Cardiac muscle cell (in vitro differentiated cells and primary cell): Measurements from ENCODE around the gene ERC1. TPM values are rescaled to one million over a fixed set of nuclear protein-coding genes. Genes with fewer than 3 reads are reported as not detected.

Experiments
- DNase-seq, 2 donors: peaks; one replicate each; pipeline versions ENCODE4 v3.0.0 to v3.0.0-alpha.2; 2010 to 2017; ENCODE audit warnings: low read depth in 1 of 2, low spot score in 1 of 2
- H3K27ac ChIP-seq: fragments of 200-600 bp; sonication (generic); 2 replicates; pipeline ENCODE4 v1.5.1; 2016
- H3K27me3 ChIP-seq: fragments of 200-600 bp; sonication (generic); 2 replicates; pipeline ENCODE4 v1.6.0; 2016; ENCODE audit warnings: control low read depth
- H3K36me3 ChIP-seq: fragments of 200-600 bp; sonication (generic); 2 replicates; pipeline ENCODE4 v1.5.1; 2016; ENCODE audit warnings: control low read depth
- H3K4me1 ChIP-seq: fragments of 200-600 bp; sonication (generic); 2 replicates; pipeline ENCODE4 v1.8.1; 2017; ENCODE audit warnings: low read depth, mild to moderate bottlenecking, mixed run types
- H3K4me3 ChIP-seq: fragments of 200-600 bp; sonication (generic); 2 replicates; pipeline ENCODE4 v1.5.1; 2016; ENCODE audit warnings: mild to moderate bottlenecking
- H3K9me3 ChIP-seq: fragments of 200-600 bp; sonication (generic); 2 replicates; pipeline ENCODE4 v1.5.1; 2017; ENCODE audit warnings: low read depth, mild to moderate bottlenecking, control low read depth
- polyA plus RNA-seq: library from polyadenylated mRNA; unstranded; fragments of >200 nt; fragmentation: Nextera tagmentation; extraction: Ambion mirVana; gene quantifications from 2 replicates; pipeline ENCODE4 v1.2.1, GENCODE V29; 2016
- total RNA-seq: library from RNA; depleted of rRNA; stranded (reverse); fragments of >200 nt; gene quantifications from 2 replicates; pipeline ENCODE4 v1.2.3, GENCODE V29; 2016
- TF ChIP-seq, protein P1 (sequence below): IDR thresholded peaks from 2 replicates; pipeline ENCODE4 v1.5.1; 2012; ENCODE audit warnings: low read depth, mild to moderate bottlenecking, low read length

ERC1 gene
- total and polyA plus RNA-seq, 2 experiments from 2014 or later = 34.1 to 46.3 TPM

DNA sequence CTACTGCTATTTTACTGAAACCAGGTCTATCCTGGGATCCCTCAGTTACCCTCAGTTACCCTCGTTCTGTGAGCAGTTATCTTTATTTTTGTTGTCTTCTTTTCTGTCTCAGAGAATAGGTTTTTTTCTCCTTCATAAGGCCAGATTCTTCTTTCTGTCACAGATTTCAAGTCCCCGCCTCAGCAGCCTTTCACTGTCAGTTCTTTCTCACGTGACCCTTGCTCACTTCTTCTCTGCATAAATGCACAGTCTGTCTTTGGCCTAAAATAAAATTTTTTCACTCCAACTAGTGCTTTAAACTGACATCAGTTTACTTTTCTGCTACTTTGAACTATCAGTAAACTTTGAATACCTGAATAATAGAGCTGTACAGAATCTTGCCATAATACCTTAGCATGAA, 299.7 kb downstream of the ERC1 start:
- H3K4me3 ChIP-seq = no peak overlapping the region
- H3K27ac ChIP-seq = no peak overlapping the region
- TF ChIP-seq, protein P1, sequence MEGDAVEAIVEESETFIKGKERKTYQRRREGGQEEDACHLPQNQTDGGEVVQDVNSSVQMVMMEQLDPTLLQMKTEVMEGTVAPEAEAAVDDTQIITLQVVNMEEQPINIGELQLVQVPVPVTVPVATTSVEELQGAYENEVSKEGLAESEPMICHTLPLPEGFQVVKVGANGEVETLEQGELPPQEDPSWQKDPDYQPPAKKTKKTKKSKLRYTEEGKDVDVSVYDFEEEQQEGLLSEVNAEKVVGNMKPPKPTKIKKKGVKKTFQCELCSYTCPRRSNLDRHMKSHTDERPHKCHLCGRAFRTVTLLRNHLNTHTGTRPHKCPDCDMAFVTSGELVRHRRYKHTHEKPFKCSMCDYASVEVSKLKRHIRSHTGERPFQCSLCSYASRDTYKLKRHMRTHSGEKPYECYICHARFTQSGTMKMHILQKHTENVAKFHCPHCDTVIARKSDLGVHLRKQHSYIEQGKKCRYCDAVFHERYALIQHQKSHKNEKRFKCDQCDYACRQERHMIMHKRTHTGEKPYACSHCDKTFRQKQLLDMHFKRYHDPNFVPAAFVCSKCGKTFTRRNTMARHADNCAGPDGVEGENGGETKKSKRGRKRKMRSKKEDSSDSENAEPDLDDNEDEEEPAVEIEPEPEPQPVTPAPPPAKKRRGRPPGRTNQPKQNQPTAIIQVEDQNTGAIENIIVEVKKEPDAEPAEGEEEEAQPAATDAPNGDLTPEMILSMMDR = no peak
- H3K36me3 ChIP-seq = no peaks in the 10 kb centered on the region
- no peak for DNase-seq
- no peaks in the 10 kb centered on the region for H3K27me3 ChIP-seq
- H3K9me3 ChIP-seq = no peaks in the 10 kb centered on the region
- no peaks in the 10 kb centered on the region for H3K4me1 ChIP-seq

- Histone ChIP-seq H3K4me1 (no peaks in the 10 kb centered on the region), H3K9me3 (no peaks in the 10 kb centered on the region), H3K36me3 (no peaks in the 10 kb centered on the region), H3K4me3 (no peak overlapping the region), H3K27me3 (no peaks in the 10 kb centered on the region), H3K27ac (no peak overlapping the region)
- no peak for DNase-seq
- TF ChIP-seq, protein P1 = no peak
Measured at GRCh38 chr12:1291601-1292332, 300.7 kb downstream of the ERC1 start.

DNA sequence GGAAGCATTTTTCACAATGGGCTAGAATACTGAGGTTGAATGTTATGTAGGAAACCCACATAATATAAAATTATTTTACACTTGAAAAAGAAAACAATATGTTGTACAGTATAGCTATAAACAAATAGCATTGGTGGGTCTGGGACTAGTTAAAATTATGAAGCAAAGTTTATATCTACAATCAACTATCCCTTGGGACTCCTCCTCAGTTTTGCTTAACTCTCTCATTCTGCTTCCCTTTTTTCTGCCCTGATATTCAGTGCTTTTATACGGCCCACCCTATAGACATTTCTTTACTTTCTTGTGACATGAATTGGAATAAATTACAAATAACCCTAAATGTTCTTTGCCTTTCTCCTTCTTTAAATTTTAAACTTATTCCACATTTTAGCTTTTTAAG, 302.9 kb downstream of the ERC1 start:
- Histone ChIP-seq H3K4me3 (no peak overlapping the region), H3K27ac (no peak overlapping the region), H3K36me3 (no peaks in the 10 kb centered on the region), H3K9me3 (no peaks in the 10 kb centered on the region), H3K27me3 (no peaks in the 10 kb centered on the region), H3K4me1 (no peaks in the 10 kb centered on the region)
- TF ChIP-seq, protein P1 = no peak
- no peak for DNase-seq

DNA sequence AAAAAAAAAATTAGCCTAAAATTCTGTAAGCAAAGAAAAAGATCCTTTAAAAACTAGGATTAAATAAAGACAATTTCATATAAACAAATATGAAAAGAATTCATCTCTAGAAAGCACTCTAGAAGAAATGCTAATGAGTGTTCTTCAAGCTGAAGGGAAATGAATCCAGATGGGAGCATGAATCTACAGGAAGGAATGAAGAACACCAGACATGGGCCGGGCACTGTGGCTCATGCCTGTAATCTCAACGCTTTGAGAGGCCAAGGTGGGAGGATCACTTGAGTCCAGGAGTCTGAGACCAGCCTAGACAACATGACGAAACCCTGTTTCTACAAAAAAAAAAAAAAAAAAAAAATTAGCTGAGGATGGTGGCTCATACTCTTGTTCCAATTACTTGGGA, 306.2 kb downstream of the ERC1 start:
- no peak overlapping the region for H3K27ac ChIP-seq
- DNase-seq = no peak
- TF ChIP-seq, protein P1 = no peak
- H3K27me3 ChIP-seq = no peaks in the 10 kb centered on the region
- no peak overlapping the region for H3K4me3 ChIP-seq
- H3K4me1 ChIP-seq = no peaks in the 10 kb centered on the region
- H3K36me3 ChIP-seq = no peaks in the 10 kb centered on the region
- no peaks in the 10 kb centered on the region for H3K9me3 ChIP-seq

- no peak overlapping the region for H3K27ac ChIP-seq
- TF ChIP-seq, protein P1 = no peak
Measured at GRCh38 chr12:1297639-1298175, 306.7 kb downstream of the ERC1 start.

More at GRCh38 chr12:1297639-1298175, 306.7 kb downstream of the ERC1 start:
- H3K4me1 ChIP-seq = no peaks in the 10 kb centered on the region
- H3K4me3 ChIP-seq = no peak overlapping the region
- H3K27me3 ChIP-seq = no peaks in the 10 kb centered on the region
- H3K9me3 ChIP-seq = no peaks in the 10 kb centered on the region
- H3K36me3 ChIP-seq = no peaks in the 10 kb centered on the region
- no peak for DNase-seq
